Mesothelial cell of epicardium (in vitro differentiated cells): ENCODE measurements around the gene DUS2. TPM values are rescaled to one million over a fixed set of nuclear protein-coding genes. Genes with fewer than 3 reads are reported as not detected.
"Not testable (repeated sequence)": the region's sequence is repeated elsewhere in the genome, so short reads cannot be mapped to it uniquely, and the experiment has no call there.

Experiments used
- DNase-seq, 2 experiments: peaks; one replicate each; pipeline ENCODE4 v3.0.0; 2021; ENCODE audit warnings: low spot score in 2 of 2; ENCODE audit not compliant: unreplicated experiment in 2 of 2
- H3K27ac Mint-ChIP-seq: 2 replicates; pipeline ENCODE4 v1.8.0; 2021; ENCODE audit warnings: mixed read lengths
- H3K27me3 Mint-ChIP-seq: 2 replicates; pipeline ENCODE4 v1.8.0; 2021; ENCODE audit warnings: low read depth, mixed read lengths
- H3K36me3 Mint-ChIP-seq: 2 replicates; pipeline ENCODE4 v1.8.0; 2021; ENCODE audit warnings: mixed read lengths
- H3K4me1 Mint-ChIP-seq: 2 replicates; pipeline ENCODE4 v1.8.0; 2021; ENCODE audit warnings: mixed read lengths
- H3K4me3 Mint-ChIP-seq: 2 replicates; pipeline ENCODE4 v1.8.0; 2021; ENCODE audit warnings: mild to moderate bottlenecking, moderate library complexity, mixed read lengths
- H3K9me3 Mint-ChIP-seq: 2 replicates; pipeline ENCODE4 v1.8.0; 2021; ENCODE audit warnings: mixed read lengths
- total RNA-seq: library from RNA; stranded (reverse); gene quantifications from 3 replicates; pipeline ENCODE4 v1.2.1, GENCODE V29; 2021
- TF ChIP-seq, protein P1 (sequence below): fragments of 200-600 bp; sonication (generic); IDR thresholded peaks from one replicate; pipeline ENCODE4 v1.5.0; 2021; ENCODE audit warnings: antibody characterized with exemption; ENCODE audit not compliant: unreplicated experiment

Gene DUS2
- total RNA-seq, 1 donor from 2014 or later: 19.4 TPM

DNA sequence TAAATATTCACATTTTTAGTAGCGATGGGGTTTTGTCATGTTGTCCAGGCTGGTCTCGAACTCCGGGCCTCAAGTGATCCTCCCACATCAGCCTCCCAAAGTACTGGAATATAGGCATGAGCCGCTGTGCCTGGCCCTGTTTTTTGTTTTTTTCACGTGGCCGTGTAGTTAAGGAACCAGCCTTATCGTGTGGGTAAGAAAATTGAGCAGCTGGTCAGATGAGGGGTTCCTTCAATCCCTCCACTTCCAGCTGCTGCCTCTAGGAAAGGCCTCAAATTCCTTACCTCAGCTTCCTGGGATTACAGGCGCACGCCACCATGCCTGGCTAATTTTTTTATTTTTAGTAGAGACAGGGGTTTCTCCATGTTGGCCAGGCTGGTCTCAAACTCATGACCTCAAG is 17.9 kb upstream of the DUS2 start:
- no peak overlapping the region for H3K27ac Mint-ChIP-seq
- H3K27me3 Mint-ChIP-seq: peaks cover 1% of the 10 kb centered on the region
- no peaks in the 10 kb centered on the region for H3K36me3 Mint-ChIP-seq

DNA sequence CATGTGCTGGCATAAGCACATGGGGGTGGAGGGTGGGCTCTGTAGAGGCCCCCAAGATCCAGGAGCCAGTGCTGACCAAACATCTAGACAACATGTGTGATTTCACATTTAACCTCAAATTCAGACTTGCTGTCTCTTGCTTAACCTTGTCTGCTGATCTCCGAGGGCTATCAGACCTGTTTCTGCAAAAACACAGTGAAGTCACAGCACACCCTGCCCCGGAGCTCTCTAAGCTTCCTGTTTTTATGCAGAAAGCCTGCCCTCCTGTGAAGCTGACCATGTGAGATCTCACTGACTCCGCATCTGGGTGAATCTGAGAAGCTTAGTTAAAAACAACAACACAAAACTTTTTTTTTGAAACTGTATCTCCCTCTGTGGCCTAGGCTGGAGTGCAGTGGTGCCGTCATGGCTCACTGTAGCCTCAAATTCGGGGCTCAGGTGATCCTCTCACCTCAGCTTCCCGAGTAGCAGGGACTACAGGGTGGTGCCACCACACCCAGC is 17.2 kb upstream of the DUS2 start:
- no peak overlapping the region for H3K27ac Mint-ChIP-seq
- no peaks in the 10 kb centered on the region for H3K9me3 Mint-ChIP-seq
- TF ChIP-seq, protein P1, sequence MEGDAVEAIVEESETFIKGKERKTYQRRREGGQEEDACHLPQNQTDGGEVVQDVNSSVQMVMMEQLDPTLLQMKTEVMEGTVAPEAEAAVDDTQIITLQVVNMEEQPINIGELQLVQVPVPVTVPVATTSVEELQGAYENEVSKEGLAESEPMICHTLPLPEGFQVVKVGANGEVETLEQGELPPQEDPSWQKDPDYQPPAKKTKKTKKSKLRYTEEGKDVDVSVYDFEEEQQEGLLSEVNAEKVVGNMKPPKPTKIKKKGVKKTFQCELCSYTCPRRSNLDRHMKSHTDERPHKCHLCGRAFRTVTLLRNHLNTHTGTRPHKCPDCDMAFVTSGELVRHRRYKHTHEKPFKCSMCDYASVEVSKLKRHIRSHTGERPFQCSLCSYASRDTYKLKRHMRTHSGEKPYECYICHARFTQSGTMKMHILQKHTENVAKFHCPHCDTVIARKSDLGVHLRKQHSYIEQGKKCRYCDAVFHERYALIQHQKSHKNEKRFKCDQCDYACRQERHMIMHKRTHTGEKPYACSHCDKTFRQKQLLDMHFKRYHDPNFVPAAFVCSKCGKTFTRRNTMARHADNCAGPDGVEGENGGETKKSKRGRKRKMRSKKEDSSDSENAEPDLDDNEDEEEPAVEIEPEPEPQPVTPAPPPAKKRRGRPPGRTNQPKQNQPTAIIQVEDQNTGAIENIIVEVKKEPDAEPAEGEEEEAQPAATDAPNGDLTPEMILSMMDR: no peak
- no peaks in the 10 kb centered on the region for H3K36me3 Mint-ChIP-seq
- no peaks in the 10 kb centered on the region for H3K4me1 Mint-ChIP-seq
- H3K4me3 Mint-ChIP-seq: no peak overlapping the region
- H3K27me3 Mint-ChIP-seq: peaks cover 3% of the 10 kb centered on the region
- DNase-seq: no peak

More for the DNA sequence above, 17.9 kb upstream of the DUS2 start:
- DNase-seq: no peak
- TF ChIP-seq, protein P1: no peak
- Mint-ChIP-seq H3K4me1 (no peaks in the 10 kb centered on the region), H3K4me3 (no peak overlapping the region), H3K9me3 (no peaks in the 10 kb centered on the region)

DNA sequence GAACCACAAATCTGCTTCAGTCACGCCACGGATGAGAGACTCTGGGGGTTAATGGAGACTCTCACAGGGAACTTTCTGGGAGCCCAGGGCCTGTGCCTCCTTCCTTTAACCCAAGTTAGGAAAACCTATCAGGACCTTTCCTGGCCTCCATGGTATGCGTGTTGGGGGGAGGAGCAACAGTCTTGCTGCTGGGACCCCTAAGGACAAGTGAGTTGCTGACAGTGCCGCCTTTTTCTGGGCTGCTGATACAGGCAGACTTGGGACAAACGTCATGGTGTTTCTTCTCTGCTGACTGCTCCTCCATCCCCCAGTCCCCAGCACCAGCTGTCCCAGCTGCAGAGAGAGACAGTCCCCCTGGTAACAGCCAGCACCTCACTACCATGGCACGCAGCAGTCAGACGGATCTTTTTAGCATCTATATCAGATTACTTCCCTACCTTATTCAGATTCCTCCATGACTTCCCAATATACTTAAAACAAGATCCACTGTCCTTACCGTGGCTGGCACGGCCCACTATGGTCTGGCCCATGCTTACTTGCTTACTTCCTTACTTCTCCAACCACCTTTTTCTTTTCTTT is 13.8 kb upstream of the DUS2 start:
- TF ChIP-seq, protein P1: no peak
- DNase-seq: no peak
- no peak overlapping the region for H3K4me3 Mint-ChIP-seq
- H3K27me3 Mint-ChIP-seq: peaks cover 5% of the 10 kb centered on the region
- no peak overlapping the region for H3K27ac Mint-ChIP-seq
- no peaks in the 10 kb centered on the region for H3K36me3 Mint-ChIP-seq
- H3K4me1 Mint-ChIP-seq: no peaks in the 10 kb centered on the region
- H3K9me3 Mint-ChIP-seq: no peaks in the 10 kb centered on the region

DNA sequence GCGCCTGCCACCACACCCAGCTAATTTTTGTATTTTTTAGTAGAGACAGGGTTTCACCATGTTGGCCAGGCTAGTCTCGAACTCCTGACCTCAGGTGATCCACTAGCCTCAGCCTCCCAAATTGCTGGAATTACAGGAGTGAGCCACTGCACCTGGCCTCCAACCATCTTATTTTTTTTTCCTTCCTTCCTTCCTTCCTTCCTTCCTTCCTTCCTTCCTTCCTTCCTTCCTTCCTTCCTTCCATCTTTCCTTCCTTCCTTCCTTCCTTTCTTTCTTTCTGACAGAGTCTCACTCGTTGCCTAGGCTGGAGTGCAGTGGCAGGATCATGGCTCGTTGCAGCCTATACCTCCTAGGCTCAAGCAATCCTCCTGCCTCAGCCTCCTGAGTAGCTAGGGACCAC is 13.2 kb upstream of the DUS2 start:
- H3K9me3 Mint-ChIP-seq, H3K36me3 Mint-ChIP-seq, H3K4me3 Mint-ChIP-seq, H3K27ac Mint-ChIP-seq, H3K4me1 Mint-ChIP-seq, DNase-seq, H3K27me3 Mint-ChIP-seq: not testable (repeated sequence)

DNA sequence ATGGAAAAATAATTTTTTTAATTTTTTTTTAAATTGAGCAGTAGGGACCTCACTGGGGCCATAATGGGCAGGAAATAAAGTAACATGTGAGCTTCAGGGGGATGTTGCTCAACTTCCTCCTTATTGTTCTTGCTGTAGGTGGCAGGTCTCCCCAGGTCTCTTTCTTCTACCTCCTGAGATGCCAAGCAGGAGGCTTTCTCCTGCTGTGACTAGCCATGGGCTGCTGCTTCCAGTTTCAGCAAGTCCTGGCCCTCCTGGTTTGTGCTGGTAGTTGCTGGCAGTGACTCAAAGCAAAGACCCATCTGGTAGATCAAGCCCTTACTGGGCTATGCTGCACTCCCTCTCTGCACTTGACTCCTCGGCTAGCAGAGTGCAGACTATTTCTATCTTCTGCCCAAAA is 9.6 kb upstream of the DUS2 start:
- Mint-ChIP-seq H3K36me3 (no peaks in the 10 kb centered on the region), H3K27ac (no peak overlapping the region), H3K27me3 (peaks cover 10% of the 10 kb centered on the region), H3K4me3 (no peak overlapping the region), H3K9me3 (no peaks in the 10 kb centered on the region), H3K4me1 (no peaks in the 10 kb centered on the region)
- TF ChIP-seq, protein P1: no peak
- no peak for DNase-seq

DNA sequence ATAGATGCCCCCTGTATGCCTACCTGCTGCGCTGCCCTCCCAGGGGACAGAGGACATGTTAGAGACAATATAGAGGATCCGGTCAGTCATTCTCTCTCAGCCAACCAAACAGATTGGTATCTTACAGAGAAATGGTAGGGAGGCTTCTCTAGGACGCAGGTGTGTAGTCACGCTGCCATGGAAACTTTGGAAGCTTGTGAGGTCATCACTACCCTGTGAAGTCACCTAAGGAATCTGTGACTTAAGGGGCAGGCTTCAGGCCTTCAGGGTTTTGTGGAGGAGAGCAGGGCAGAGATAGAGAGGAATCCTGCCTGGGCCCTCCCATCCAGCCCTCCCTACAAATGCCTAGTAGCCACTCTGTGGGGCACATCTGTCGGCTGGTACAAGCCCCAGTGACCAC is 7.4 kb upstream of the DUS2 start, which contains the start of gene DPEP2NB:
TSS of gene DPEP2NB (minus strand) at position 231 of the 400 bp plus-strand sequence. CDS start at position 90, 141 bp downstream.
- TF ChIP-seq, protein P1: no peak
- Mint-ChIP-seq H3K4me3 (no peak within 1 kb of the TSS), H3K27me3 (peaks cover 7% of the 10 kb centered on the region), H3K27ac (no peak within 1 kb of the TSS), H3K4me1 (no peaks in the 10 kb centered on the region), H3K9me3 (no peaks in the 10 kb centered on the region), H3K36me3 (peaks cover 2% of the 10 kb centered on the region)
- DNase-seq: no peak
